ENCODE measurements around the gene ARHGEF2.

DNA sequence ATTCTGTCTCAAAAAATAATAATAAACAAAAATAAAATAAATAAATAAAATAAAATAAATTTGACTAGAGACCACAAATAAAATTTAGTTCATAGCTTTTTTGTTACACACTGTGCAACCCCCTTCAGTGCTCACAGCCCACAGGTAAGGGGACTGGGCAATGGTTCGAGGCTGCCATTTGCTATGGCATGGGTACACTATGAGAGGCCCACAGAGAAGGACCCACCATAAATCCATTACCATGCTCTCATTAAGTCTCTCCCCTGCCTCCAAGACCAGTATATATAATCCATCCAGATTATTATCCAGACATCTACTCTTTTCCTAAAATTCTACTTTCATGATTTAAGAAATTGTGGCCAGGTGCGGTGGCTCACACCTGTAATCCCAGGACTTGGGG lies 58.5 kb downstream of the ARHGEF2 start:
- TF ChIP-seq TAF1 (IDR thresholded peaks at IDR 0.05; ENCODE audit: borderline replicate concordance, low read depth, low read length) (no peak), STAT1 (conservative IDR thresholded peaks at IDR 0.05) (no peak), TBL1XR1 (IDR thresholded peaks at IDR 0.05; ENCODE audit: low read depth, low read length) (no peak), POLR2A (IDR thresholded peaks at IDR 0.05; ENCODE audit: low read depth, low read length) (0 out of 2 replicates have a peak, but pooled peaks have one; percentile 39), YY1 (IDR thresholded peaks at IDR 0.05; ENCODE audit: low read depth, low read length) (no peak), SP1 (IDR thresholded peaks at IDR 0.05; ENCODE audit: low read depth, low read length) (no peak)

Data from GM12878 (cell line).